ENCODE data around the gene VPS41. TPM values are rescaled to one million over a fixed set of nuclear protein-coding genes. Genes with fewer than 3 reads are reported as not detected.
"Not testable (repeated sequence)": the region's sequence is repeated elsewhere in the genome, so short reads cannot be mapped to it uniquely, and the experiment has no call there.

Gene VPS41
- total RNA-seq, 1 experiment from 2014 or later, result 37.3 TPM

GRCh38 chr7:38855386-38855785 is 53.6 kb downstream of the VPS41 start:
- DNase-seq, result no peak
- H3K4me3 ChIP-seq, result no peak overlapping the region
- no peak overlapping the region for H3K27ac ChIP-seq
- H3K4me1 ChIP-seq, result no peaks in the 10 kb centered on the region
- no peaks in the 10 kb centered on the region for H3K36me3 ChIP-seq
- no peaks in the 10 kb centered on the region for H3K9me3 ChIP-seq (replicated peaks)
- H3K27me3 ChIP-seq, result no peaks in the 10 kb centered on the region

DNA sequence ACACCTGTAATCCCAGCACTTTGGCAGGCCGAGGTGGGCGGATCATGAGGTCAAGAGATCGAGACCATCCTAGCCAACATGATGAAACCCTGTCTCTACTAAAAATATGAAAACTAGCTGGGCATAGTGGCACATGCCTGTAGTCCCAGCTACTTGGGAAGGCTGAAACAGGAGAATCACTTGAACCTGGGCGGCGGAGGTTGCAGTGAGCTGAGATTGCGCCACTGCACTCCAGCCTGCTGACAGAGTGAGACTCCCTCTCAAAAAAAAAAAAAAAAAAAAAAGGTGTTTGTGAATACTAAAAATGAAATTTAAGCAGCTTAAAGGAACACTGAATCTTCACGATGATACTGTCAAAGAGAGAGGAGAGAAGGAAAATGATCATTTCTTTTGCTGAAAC is 54.0 kb downstream of the VPS41 start:
- H3K36me3 ChIP-seq, result not testable (repeated sequence)

DNA sequence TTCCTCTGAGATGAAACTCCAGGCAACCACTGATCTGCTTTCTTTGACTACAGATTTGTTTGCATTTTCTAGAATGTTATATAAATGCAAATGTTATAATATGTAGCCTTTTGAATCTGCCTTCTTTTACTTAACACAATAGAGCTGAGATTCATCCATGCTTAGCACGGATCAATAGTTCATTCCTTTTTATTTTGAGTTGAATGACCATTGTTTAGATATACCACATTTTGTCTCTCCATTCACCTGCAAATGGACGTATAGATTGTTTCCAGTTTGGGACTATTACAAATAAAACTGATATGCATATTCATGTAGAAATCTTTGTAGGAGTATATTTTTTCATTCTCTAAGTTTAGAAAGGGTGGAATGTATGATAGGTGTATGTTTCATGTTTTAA is 57.7 kb downstream of the VPS41 start:
- Histone ChIP-seq H3K9me3 (replicated peaks) (no peaks in the 10 kb centered on the region), H3K4me3 (no peak overlapping the region), H3K27ac (no peak overlapping the region), H3K4me1 (no peaks in the 10 kb centered on the region), H3K27me3 (no peaks in the 10 kb centered on the region), H3K36me3 (no peaks in the 10 kb centered on the region)
- no peak for DNase-seq

More for the DNA sequence above, 54.0 kb downstream of the VPS41 start:
- H3K27me3 ChIP-seq; H3K4me3 ChIP-seq; H3K9me3 ChIP-seq (replicated peaks); DNase-seq; H3K4me1 ChIP-seq; H3K27ac ChIP-seq: not testable (repeated sequence)

DNA sequence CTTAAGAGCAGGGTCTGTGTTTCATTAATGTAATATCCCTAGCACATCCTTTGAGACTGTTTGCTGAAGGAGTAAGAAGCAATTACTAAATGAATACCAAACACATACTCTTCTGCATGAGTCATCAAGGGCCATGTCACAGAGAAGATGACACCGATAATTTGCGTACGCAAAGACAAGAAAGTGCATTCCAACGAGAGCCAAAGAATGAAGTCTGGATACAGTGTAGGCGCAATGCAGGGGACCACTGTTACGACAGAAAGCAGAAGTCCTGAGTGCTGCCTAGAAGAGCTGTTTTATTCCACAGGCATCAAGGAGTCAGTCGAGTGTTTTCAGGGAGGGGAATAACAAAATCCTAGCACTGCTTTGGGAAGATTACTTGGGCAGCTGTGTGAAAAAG is 62.7 kb downstream of the VPS41 start:
- Histone ChIP-seq H3K4me1 (no peaks in the 10 kb centered on the region), H3K4me3 (no peak overlapping the region), H3K36me3 (no peaks in the 10 kb centered on the region), H3K27ac (no peak overlapping the region), H3K27me3 (no peaks in the 10 kb centered on the region), H3K9me3 (replicated peaks) (no peaks in the 10 kb centered on the region)
- DNase-seq, result no peak

DNA sequence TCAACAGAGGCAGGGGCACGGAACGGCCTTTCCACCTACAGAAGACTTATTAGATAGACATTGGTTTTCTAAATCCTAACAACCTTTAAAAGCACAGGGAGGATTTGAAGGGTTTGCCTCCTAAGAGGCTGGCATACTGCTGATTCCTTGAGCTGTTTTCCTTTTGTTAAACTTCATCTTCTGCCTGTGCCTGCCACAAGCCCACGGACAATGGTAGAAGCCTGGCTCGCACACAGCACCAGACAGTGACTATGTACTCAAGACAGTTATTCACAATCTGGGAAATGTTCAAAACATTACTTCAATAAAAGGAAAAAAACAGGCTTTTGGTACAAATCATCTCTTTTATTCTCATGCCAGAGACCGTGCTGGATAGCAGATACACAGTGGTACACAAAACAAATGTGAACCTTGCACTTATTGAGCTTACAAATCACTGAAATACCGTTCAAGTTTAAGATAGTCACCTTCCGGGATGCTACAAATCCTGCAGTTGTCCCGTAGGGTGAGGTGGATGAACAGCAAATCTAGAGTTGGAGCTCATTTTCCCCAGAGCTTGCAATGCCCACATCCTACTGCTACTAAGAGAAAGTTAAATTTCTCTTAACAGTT is 63.9 kb downstream of the VPS41 start:
- H3K9me3 ChIP-seq (replicated peaks), result no peaks in the 10 kb centered on the region

GRCh38 chr7:38842746-38843145 is 66.2 kb downstream of the VPS41 start:
- H3K27ac ChIP-seq, result no peak overlapping the region
- H3K36me3 ChIP-seq, result no peaks in the 10 kb centered on the region
- H3K4me3 ChIP-seq, result no peak overlapping the region
- H3K4me1 ChIP-seq, result no peaks in the 10 kb centered on the region
- no peaks in the 10 kb centered on the region for H3K9me3 ChIP-seq (replicated peaks)
- DNase-seq, result no peak
- H3K27me3 ChIP-seq, result no peaks in the 10 kb centered on the region

More for the DNA sequence above, 63.9 kb downstream of the VPS41 start:
- Histone ChIP-seq H3K27me3 (no peaks in the 10 kb centered on the region), H3K4me1 (no peaks in the 10 kb centered on the region), H3K27ac (no peak overlapping the region), H3K36me3 (no peaks in the 10 kb centered on the region), H3K4me3 (no peak overlapping the region)
- DNase-seq, result no peak

DNA sequence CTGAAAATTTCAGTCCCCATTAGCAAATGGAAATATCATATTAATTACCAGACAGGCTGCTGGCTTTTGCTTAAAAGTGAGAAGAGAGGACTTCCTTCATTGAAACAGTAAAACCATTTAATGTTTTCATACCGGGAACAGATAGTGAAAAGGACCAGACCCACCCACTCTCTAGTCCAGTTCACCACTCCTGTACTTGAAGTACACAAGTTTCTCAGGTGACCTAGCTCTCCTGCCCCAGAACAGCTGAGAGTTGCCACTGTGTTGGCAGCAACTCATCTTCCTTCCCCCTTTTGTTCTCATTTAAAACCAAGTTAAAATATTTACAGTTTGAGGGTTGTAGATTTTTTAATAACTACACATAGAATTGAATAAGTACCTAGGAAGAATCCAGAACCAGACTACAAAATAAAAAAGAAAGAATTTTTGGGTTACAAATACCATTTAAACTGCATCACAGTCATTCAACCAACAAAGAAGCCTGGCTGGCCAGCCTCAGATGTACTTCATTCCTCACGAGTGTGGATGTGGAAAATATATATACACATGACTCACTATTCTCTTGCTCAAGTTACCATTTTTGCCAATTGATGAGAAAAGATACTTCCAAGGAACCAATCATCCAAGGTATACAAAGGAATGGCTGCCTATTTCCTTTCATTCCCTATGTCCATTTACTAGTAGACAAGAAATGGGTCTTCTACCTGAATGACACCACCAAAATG is 68.1 kb downstream of the VPS41 start:
- Histone ChIP-seq H3K4me3 (no peak overlapping the region), H3K4me1 (no peaks in the 10 kb centered on the region), H3K9me3 (replicated peaks) (no peaks in the 10 kb centered on the region), H3K27me3 (no peaks in the 10 kb centered on the region), H3K27ac (no peak overlapping the region), H3K36me3 (no peaks in the 10 kb centered on the region)
- DNase-seq, result no peak

- DNase-seq, result no peak
- Histone ChIP-seq H3K9me3 (replicated peaks) (no peaks in the 10 kb centered on the region), H3K36me3 (no peaks in the 10 kb centered on the region), H3K4me1 (no peaks in the 10 kb centered on the region), H3K27ac (no peak overlapping the region), H3K4me3 (no peak overlapping the region), H3K27me3 (no peaks in the 10 kb centered on the region)
Measured at GRCh38 chr7:38839851-38840250, 69.1 kb downstream of the VPS41 start.

GRCh38 chr7:38838725-38839385 is 70.1 kb downstream of the VPS41 start:
- Histone ChIP-seq H3K36me3 (no peaks in the 10 kb centered on the region), H3K27ac (no peak overlapping the region), H3K4me3 (no peak overlapping the region), H3K27me3 (no peaks in the 10 kb centered on the region), H3K9me3 (replicated peaks) (no peaks in the 10 kb centered on the region), H3K4me1 (no peaks in the 10 kb centered on the region)
- DNase-seq, result no peak

DNA sequence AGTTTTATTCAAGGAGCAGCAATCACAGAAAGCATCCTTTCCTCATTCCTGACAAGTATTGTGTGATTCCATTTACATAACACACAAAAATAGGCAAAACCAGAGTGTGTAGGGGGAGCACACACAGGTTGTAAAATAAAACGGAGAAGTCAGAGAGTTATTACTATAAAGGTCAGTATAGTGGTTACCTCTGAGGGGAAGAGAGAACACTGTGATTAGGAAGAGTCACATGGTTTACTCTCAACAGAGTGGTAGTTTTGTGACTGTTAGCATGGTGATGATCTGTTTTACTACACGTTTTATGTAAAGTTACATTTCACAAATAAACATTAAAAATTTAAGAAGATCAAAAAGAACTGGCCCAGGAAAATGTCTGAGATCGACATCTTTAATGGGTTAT is 74.6 kb downstream of the VPS41 start:
- H3K9me3 ChIP-seq (replicated peaks), result no peaks in the 10 kb centered on the region
- no peak overlapping the region for H3K27ac ChIP-seq
- no peaks in the 10 kb centered on the region for H3K36me3 ChIP-seq
- no peak for DNase-seq
- H3K4me3 ChIP-seq, result no peak overlapping the region
- no peaks in the 10 kb centered on the region for H3K27me3 ChIP-seq
- H3K4me1 ChIP-seq, result no peaks in the 10 kb centered on the region

GRCh38 chr7:38833329-38833728 is 75.7 kb downstream of the VPS41 start:
- Histone ChIP-seq H3K36me3 (no peaks in the 10 kb centered on the region), H3K27ac (no peak overlapping the region), H3K4me1 (no peaks in the 10 kb centered on the region), H3K4me3 (no peak overlapping the region), H3K27me3 (no peaks in the 10 kb centered on the region), H3K9me3 (replicated peaks) (no peaks in the 10 kb centered on the region)
- no peak for DNase-seq

DNA sequence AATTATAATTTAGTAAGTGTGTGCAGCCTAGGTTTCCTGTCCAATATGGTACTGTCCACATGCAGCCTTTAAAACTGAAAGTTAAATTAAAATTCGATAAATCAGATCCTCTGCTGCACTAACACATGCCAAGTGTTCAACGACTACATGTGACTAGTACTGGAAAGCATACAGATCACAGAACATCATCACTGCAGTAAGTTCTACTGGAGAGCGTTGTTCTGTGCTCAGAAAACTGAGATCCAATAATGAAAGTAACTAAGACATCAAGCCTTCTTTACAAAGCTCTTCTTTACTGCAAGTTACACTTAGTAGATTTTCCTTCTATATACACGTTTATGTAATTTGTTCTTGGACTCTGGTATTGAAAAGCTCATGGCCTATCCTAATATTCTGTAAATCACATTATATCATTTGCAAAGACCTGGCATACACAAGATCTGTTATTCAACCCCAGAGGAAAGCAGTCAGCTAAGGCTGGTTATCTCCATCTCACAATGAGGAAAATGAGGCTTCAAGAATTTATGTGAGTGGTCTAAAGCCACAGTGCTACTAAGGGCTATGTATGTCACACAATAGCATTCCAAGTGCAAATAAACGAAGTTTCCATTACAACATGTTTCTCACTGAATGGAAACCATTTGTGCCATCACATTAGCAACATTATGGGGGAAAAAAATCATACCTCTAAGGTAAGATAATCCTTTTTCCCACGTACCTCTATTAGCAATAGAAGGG is 77.6 kb downstream of the VPS41 start:
- no peak for DNase-seq
- Histone ChIP-seq H3K36me3 (no peaks in the 10 kb centered on the region), H3K27me3 (no peaks in the 10 kb centered on the region), H3K27ac (no peak overlapping the region), H3K4me3 (no peak overlapping the region), H3K9me3 (replicated peaks) (no peaks in the 10 kb centered on the region), H3K4me1 (no peaks in the 10 kb centered on the region)

GRCh38 chr7:38830826-38831225 is 78.2 kb downstream of the VPS41 start:
- H3K9me3 ChIP-seq (replicated peaks), result no peaks in the 10 kb centered on the region
- H3K27ac ChIP-seq, result no peak overlapping the region
- H3K27me3 ChIP-seq, result no peaks in the 10 kb centered on the region
- H3K36me3 ChIP-seq, result no peaks in the 10 kb centered on the region
- no peaks in the 10 kb centered on the region for H3K4me1 ChIP-seq
- no peak overlapping the region for H3K4me3 ChIP-seq
- no peak for DNase-seq

GRCh38 chr7:38829488-38830165 is 79.4 kb downstream of the VPS41 start:
- Histone ChIP-seq H3K4me3 (no peak overlapping the region), H3K36me3 (no peaks in the 10 kb centered on the region), H3K9me3 (replicated peaks) (no peaks in the 10 kb centered on the region), H3K27ac (no peak overlapping the region), H3K27me3 (no peaks in the 10 kb centered on the region), H3K4me1 (no peaks in the 10 kb centered on the region)
- DNase-seq, result no peak

Measured in SJCRH30 (cell line).